GM19324 (cell line): ENCODE measurements around the gene GAS7.

Experiments
- ATAC-seq: cut with Tn5 transposase; IDR thresholded peaks from one replicate; pipeline ENCODE4 v1.9.1; 2021; ENCODE audit warnings: mild to moderate bottlenecking, moderate library complexity; ENCODE audit not compliant: unreplicated experiment, low FRiP score

Gene GAS7

GRCh38 chr17:10141436-10141835 lies 57.0 kb downstream of the GAS7 start:
- ATAC-seq: no peak

- ATAC-seq: no peak
Observed at GRCh38 chr17:10139577-10139976, 58.8 kb downstream of the GAS7 start.

GRCh38 chr17:10136258-10136981 lies 62.0 kb downstream of the GAS7 start:
- ATAC-seq: no peak

- no peak for ATAC-seq
Observed at GRCh38 chr17:10135539-10136257, 62.7 kb downstream of the GAS7 start.

GRCh38 chr17:10130677-10131076 lies 67.7 kb downstream of the GAS7 start:
- no peak for ATAC-seq

GRCh38 chr17:10130263-10130662 lies 68.1 kb downstream of the GAS7 start:
- no peak for ATAC-seq

- ATAC-seq: no peak
Observed at GRCh38 chr17:10127819-10128425, 70.5 kb downstream of the GAS7 start.

GRCh38 chr17:10126616-10127501 lies 71.5 kb downstream of the GAS7 start:
- no peak for ATAC-seq

- ATAC-seq: no peak
Observed at GRCh38 chr17:10126276-10126615, 72.2 kb downstream of the GAS7 start.

- no peak for ATAC-seq
Observed at GRCh38 chr17:10125531-10126275, 72.7 kb downstream of the GAS7 start.

GRCh38 chr17:10123093-10123492 lies 75.3 kb downstream of the GAS7 start:
- no peak for ATAC-seq

- ATAC-seq: no peak
Observed at GRCh38 chr17:10121971-10122707, 76.3 kb downstream of the GAS7 start.

- no peak for ATAC-seq
Observed at GRCh38 chr17:10120749-10121148, 77.7 kb downstream of the GAS7 start.

GRCh38 chr17:10120109-10120485 lies 78.3 kb downstream of the GAS7 start:
- ATAC-seq: no peak

- no peak for ATAC-seq
Observed at GRCh38 chr17:10119203-10120108, 79.0 kb downstream of the GAS7 start.

GRCh38 chr17:10118788-10119130 lies 79.6 kb downstream of the GAS7 start:
- no peak for ATAC-seq

- ATAC-seq: no peak
Observed at GRCh38 chr17:10117581-10118001, 80.8 kb downstream of the GAS7 start.

- ATAC-seq: no peak
Observed at GRCh38 chr17:10116753-10117420, 81.5 kb downstream of the GAS7 start.
